ENCODE results near the gene PPP1R7.

PPP1R7 gene

GRCh38 chr2:241225545-241225944 is 75.3 kb downstream of the PPP1R7 start:
- TF ChIP-seq CTCF (IDR thresholded peaks at IDR 0.05), result no peak
- H3K27ac ChIP-seq, result no peak overlapping the region
- DNase-seq (ENCODE audit: low spot score), result no peak
- no peak overlapping the region for H3K4me3 ChIP-seq

- no peak overlapping the region for H3K4me3 ChIP-seq
- no peak overlapping the region for H3K27ac ChIP-seq
- DNase-seq (ENCODE audit: low spot score), result no peak
- TF ChIP-seq CTCF (IDR thresholded peaks at IDR 0.05), result no peak
Measured at GRCh38 chr2:241225983-241226382, 75.7 kb downstream of the PPP1R7 start.

GRCh38 chr2:241226723-241227572 is 76.7 kb downstream of the PPP1R7 start:
- Histone ChIP-seq H3K27ac (no peak overlapping the region), H3K4me3 (no peak overlapping the region)
- TF ChIP-seq CTCF (IDR thresholded peaks at IDR 0.05), result no peak
- DNase-seq (ENCODE audit: low spot score), result no peak

GRCh38 chr2:241227594-241227993 is 77.3 kb downstream of the PPP1R7 start:
- DNase-seq (ENCODE audit: low spot score), result no peak
- no peak overlapping the region for H3K27ac ChIP-seq
- no peak for TF ChIP-seq CTCF (IDR thresholded peaks at IDR 0.05)
- H3K4me3 ChIP-seq, result no peak overlapping the region

- TF ChIP-seq CTCF (IDR thresholded peaks at IDR 0.05), result no peak
- no peak for DNase-seq (ENCODE audit: low spot score)
- no peak overlapping the region for H3K27ac ChIP-seq
- H3K4me3 ChIP-seq, result no peak overlapping the region
Measured at GRCh38 chr2:241228081-241228859, 78.0 kb downstream of the PPP1R7 start.

- no peak overlapping the region for H3K27ac ChIP-seq
- TF ChIP-seq CTCF (IDR thresholded peaks at IDR 0.05), result no peak
Measured at GRCh38 chr2:241228860-241229516, 78.7 kb downstream of the PPP1R7 start.

More at GRCh38 chr2:241228860-241229516, 78.7 kb downstream of the PPP1R7 start:
- no peak for DNase-seq (ENCODE audit: low spot score)
- no peak overlapping the region for H3K4me3 ChIP-seq
